Measurements from ENCODE around the gene SMG7.

The SMG7 gene

DNA sequence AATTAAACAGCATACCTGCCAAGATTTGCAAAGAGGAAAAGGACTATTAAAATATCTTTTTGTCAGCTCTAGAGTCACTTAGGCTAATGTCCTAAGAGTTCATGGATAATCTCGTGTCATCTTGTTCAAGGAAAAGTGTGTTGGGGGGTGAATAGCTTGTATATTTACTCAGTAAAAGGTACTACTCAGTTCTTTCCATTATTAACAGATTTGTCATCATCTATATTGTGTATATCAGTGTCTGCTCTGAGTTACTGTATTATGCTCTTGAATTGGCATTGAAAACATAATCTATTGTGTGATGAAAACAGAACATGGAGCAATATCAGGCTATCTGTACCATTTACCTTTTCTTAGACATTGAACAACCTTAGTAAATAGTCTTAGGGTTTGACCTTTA is 41.9 kb downstream of the SMG7 start:
- no peak for DNase-seq

DNA sequence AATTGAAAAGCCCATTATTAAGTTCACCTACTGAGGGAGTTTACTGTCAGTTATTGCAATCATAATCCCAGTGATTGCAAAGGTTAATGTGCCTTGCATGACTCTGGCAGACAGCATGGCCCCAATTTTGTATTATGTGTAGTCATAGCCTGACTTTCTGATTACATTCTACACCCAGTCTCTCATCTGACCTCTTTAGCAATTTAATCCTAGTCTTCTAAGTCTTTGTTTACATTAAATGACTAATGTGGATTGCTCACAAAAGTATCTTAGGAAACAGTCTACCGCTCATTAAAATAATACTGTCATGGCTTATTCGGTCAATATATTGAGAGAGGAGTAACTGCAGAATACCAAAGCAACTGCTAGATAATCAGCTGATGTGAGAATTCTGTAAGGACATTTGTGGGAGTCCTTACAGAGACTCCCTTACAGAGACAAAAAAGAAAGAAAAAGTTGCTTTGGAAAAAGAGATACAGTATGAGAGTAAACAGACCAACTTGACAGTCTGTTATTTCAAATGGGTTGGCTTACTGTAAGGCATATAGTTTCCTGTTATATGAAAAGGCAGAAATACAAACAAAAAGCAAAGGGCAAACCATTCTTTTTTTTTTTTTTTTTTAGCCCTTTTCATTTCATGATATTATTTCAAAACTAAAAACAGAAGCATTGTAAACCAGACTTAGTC is 42.8 kb downstream of the SMG7 start:
- DNase-seq, result no peak

DNA sequence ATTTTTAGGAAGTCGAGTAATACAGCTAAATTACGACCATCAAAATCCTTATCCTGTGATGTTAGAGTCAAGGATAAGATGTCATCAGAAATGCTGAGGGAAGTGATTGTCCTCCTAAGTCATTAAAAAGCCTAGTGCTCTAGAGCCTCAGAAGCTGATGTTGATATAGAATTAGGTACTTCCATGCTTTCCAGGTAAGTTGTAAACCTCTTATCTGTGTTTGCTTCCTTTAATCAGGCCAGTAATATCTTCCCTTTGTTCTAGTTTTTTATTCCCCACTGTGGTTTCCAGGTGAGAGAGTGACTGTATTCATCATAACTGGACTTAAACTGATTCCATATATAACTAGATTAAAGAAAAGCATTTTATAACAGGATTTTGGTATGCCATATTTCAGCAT is 44.4 kb downstream of the SMG7 start:
- no peak for DNase-seq

DNA sequence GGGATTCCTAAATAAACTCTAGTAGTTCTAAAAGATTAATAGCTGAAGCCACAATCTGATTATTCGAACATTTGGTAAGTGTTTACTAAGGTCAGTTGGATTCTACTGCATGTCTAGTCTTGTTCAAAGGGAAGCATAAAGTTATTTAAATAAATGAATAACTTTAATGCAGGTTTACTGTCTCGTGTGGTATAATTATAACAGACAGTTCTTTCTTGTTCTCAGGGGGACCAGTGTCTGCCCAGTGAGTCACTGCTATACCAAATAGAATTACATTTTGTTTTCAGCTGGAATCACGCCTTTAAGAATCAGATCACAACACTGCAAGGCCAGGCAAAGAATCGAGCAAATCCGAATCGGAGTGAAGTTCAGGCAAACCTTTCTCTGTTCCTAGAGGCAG is 45.1 kb downstream of the SMG7 start:
- DNase-seq, result peak in 1 of 14 donors; percentile 2

DNA sequence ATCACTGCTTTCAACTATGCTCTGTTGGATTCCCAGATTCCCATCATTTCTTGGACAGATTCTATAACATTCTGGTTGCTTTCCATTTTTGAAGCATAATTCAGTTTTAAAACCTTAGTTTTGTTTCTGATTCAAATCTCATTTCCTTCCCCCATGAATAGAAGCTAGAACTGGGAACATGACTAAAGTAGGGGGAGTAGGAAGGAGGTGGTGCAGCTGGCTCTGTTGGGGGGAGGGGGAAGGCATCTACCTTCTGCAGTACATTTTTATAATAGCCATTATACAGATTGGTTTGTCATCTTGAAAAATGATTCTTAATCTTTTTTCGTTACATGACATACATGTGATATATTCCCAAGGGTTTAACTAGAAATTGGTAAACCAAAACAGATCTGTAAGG is 48.1 kb downstream of the SMG7 start:
- no peak for DNase-seq

DNA sequence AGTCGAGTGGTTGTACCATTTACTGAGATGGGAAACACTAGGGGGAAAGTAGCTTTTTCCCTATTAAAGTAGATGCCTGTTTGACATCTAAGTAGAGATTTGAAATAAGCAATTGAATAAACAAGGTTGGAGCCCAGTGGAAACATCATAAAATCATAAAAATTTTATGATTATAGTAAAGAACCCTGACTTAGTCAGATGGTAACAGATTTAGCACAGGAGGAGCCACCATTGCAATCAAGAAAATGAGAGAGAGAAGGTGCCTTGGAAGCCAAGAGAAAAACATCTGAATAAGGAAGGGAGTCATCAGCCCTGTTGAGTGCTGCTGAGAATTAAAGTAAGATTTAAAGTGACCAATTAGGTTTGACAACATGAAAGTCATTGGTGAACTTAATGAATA is 49.8 kb downstream of the SMG7 start:
- no peak for DNase-seq

DNA sequence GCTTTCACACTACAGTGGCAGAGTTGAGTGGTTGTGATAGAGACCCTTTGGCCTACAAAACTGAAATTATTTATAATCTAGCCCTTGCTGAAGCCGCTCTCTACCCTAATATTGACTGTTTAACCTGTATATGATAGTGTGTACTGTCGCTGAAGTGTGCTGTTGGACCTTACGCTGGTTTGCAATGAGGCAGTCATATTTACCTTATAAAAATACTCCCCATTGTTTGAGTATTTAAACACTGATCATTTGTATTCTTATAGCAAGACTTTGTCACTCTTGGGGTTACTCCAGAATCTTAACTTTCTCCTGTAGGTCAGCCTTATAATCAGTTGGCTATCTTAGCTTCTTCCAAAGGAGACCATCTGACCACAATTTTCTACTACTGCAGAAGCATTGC is 56.3 kb downstream of the SMG7 start:
- no peak for DNase-seq

DNA sequence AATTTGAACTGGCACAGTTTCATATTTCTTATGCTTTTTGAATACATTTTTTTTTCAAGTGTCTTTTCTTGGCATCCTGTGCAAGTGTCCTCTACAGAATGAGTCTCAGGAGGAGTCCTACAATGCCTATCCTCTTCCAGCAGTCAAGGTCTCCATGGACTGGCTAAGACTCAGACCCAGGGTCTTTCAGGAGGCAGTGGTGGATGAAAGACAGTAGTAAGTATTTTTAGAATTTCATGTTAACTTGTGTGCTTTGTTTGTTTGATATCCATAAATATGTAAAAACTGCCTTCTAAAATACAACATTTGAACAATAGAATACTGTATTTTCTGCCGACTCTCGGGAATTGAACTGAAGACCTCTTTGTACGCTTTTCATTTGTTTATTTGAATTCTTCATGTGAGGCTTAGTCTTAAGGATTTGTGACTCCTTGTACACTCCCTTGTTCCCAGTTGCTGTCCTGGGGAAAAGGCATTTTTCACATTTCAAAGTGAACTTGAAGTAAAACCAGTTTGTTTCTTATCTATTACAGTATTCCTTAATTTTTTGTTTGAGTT is 61.4 kb downstream of the SMG7 start:
- DNase-seq, result no peak

DNA sequence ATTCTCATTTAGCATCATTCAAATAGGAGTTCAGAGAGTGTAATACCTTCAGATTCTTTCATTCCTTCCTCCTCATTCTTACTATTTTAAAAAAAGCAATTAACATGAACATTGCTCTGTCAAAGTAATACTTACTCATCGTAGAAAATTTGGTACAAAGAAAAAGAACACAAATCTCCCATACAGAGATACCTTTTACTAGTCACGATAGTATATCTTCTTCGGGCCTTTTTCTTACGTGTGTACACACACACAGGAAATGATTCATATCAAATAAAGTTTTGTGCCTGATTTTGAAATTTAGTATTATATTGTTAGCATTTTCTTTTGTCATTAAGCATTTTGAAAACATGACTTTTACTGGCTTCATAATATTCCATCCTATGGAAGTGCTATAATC is 65.1 kb downstream of the SMG7 start:
- DNase-seq, result no peak

DNA sequence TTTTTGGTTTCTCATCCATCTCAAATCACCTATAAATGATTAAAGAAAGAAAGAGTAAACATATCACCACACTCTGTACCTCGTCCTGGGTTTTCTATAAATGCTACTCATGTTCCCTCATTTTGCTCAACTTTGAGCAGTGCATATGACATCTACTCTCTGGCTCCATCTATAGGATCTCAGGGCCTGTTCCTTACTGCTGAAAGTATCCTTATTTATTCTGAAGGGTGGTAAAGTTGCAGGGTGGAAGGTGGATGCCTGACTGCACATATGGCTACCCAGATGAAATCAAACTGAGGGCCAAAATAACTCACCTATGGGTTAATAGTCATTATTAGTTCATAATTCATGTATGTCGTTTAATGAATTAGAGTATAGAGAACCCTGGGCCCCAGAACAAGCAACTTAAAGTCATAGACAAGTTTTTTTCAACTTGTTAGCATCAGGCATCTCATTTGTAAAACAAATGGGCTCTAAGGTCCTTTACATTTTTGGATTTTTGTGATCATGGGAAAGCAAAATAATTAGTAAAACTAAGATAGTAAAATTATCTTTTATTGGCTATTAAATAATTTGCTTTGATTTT is 71.4 kb downstream of the SMG7 start:
- DNase-seq, result peak in 1 of 14 donors; percentile 35

DNA sequence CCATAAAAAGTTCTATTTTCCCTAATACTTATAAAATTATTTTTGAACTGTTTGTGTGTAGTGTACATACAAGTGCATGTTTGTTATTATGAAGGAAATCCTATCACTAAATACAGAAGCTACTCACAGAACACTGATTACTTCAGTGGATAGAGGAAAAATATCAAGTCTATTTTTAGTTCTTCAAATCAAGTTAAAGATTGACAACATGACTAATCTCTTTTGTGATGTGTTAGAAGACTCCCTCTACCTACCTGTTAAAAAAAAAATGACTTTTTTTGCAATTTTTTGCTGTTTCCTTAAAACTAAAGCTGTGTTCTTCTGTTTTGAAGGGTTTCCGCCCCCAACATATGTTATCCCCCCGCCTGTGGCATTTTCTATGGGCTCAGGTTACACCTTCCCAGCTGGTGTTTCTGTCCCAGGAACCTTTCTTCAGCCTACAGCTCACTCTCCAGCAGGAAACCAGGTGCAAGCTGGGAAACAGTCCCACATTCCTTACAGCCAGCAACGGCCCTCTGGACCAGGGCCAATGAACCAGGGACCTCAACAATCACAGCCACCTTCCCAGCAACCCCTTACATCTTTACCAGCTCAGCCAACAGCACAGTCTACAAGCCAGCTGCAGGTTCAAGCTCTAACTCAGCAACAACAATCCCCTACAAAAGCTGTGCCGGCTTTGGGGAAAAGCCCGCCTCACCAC is 72.4 kb downstream of the SMG7 start:
- no peak for DNase-seq

DNA sequence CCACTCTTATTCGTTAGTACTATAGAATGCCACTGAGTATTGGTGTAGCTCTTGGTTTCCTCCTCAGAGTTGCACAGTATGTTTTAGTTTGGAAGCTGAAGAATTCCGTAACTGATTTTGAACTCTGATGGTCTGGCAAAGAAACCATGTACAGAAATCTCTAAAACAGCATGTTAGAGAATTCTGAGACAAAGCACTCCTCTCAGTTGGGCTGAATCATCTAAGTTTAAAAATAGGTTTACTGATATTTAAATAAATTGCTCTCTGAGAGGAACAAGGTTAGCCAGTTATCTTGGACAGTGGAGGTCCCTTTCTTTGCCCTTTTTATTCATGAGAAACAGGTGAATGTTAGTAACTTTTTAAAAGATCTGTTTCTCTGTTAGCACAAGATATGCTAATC is 74.1 kb downstream of the SMG7 start:
- DNase-seq, result no peak

DNA sequence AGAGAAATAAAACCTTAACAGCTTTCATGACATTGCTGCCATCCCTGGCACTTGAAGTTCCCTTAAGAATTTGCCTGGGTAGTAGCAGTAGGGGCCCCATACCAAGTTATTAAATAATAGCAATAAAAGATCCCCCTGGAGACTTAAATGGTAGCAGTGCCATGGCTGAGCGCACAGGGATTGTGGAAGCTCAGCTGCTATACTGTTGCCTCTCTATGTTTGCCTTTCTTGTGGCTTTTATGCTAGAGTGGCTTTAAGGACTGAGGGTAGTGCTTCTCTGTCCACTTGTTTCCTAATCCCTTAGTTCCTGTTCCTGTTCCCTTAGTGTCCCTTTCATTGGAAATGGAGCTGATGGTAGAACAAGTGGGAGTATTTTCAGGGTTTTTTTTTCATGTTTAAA is 75.8 kb downstream of the SMG7 start:
- no peak for DNase-seq

DNA sequence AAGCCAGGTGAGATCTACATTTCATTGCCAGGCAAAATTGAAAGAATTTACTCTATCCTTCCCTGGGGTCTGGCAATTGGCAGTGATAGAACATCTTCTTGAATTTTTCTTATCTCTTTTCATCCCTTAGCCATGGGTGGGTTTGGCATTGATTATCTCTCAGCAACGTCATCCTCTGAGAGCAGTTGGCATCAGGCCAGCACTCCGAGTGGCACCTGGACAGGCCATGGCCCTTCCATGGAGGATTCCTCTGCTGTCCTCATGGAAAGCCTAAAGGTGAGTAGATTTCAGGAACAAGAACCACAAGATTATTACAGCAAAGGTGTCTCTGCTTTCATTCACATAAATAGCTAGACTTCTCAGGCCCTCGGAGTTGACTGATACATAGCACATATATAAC is 78.6 kb downstream of the SMG7 start:
- DNase-seq, result no peak

DNA sequence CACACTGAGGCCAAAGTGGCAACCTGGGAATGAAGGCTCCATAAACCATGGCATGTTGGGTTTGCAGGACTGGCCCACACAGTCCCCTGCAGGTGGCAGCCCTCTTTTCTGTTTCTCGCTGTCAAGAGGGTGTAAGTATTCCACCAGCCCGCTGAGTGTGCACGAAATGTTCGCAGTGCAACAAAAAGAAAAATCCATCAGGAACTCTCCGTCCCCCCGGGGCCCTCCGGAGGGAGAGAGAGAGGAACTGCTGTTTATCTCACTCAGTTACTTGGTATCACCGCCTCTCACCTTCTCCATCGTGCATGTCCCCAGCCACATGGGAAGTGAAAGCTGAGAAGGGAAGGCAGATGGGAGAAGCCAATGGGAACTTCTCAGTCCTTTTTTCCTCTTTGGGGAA is 79.6 kb downstream of the SMG7 start:
- DNase-seq, result no peak

DNA sequence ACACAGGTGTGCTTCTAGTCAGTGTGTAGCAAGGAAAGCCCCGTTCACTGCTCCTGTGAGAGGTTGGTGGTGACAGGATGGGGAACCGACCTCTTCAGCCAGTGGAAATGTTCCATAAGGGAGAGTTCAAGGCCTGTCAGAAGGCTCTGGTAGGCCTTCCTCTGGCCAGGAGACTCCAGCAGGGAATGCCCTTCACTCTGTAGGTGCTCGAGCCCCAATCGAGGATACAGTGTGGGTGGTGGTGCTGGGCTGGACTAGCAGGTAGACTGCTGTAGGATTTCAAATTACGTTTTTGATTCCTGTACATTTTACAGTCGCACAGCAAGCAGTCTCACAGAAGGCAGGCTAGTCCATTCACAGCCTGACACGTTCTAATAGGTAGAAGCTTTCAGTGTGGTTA is 80.1 kb downstream of the SMG7 start:
- DNase-seq, result no peak

DNA sequence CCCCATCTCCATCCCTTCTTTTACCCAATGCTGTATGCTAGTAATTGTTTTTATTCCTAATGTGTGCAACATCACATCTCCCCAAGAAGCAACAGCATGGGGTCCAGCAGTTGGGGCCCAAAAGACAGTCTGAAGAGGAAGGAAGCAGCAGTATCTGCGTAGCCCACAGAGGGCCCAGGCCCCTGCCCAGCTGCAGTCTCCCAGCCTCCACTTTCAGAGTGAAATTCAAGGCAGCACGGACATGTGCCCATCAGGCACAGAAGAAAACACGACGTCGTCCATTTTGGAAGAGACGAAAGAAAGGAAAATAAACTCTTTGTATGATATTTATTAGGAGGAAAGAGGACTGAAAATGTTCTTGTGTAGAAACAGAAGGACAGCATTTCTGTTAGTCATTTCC is 80.6 kb downstream of the SMG7 start:
- DNase-seq, result no peak

DNA sequence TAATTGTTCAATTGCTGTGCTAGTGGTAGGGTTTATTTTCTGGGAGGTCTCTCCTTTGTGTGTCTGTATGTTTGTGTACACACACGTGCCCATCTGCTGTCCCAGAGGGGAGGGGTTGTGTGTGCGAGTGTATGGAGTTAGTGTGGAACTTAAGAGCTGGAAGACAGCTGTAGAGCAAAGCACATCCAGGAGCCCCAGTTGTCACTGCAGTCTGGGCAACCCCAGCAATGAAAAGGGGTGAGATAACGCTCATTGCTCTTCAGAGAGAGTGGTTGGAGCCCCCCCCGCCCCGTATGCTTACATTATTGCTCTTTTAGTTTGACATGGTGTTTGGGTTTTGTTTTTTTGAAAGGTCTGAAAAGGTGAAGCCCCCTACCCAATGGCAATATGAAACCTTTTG is 81.0 kb downstream of the SMG7 start:
- DNase-seq, result no peak

DNA sequence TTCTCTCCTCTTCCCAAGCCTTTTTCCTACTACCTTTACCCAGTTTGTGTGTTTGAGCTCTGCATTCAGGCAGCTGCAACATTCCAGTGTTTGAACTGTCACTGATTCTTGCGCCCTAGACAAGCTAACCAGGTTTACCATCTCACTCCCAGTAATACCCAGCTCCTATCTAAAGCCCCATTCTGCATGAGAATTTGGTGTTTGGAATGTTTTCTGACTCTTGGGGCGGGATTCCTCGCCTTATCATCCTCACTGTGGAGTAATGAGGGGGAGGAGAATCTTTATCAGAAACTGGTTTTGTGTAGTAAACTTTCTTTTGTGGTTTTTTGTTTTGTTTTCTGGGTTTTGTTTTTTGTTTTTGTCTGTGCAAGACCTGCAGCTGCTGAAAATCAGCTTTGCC is 81.5 kb downstream of the SMG7 start:
- DNase-seq, result no peak

DNA sequence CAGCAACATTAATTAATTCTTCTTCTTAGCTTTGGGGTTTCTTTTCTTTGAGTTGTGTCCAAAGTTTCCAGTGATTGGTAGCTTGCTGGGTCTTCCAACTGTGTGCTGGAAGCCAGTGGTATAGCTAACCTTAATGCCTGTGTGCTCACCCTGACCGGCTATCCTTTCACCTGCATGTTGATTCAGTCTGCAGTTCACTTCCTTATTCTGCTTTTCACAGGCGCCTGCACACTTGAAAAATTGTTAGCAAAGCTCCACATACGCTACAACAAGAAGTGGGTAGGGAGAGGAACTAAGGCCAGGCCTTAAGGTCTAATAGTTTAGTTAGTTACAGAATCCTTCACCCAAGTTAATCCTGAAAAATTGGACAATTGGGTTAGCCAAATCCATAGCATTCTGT is 82.3 kb downstream of the SMG7 start:
- DNase-seq, result no peak

DNA sequence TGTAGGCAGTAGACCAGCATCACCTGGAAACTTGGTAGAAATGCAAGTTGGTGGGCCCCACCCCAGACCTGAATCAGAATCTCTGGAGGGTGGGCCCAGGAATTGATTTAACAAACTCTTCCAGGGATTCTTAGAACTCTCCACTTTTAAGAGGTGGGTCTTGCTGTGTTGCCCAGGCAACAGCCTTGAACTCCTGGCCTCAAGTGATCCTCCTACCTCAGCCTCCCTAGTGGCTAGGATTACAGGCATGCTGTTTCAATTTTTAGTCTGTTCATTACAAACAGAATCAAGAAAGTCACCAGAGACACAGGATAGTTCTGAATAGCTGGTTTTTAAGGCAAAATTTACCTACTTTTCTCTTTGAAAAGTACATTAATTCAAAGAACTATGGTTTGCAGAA is 86.8 kb downstream of the SMG7 start:
- DNase-seq, result no peak

DNA sequence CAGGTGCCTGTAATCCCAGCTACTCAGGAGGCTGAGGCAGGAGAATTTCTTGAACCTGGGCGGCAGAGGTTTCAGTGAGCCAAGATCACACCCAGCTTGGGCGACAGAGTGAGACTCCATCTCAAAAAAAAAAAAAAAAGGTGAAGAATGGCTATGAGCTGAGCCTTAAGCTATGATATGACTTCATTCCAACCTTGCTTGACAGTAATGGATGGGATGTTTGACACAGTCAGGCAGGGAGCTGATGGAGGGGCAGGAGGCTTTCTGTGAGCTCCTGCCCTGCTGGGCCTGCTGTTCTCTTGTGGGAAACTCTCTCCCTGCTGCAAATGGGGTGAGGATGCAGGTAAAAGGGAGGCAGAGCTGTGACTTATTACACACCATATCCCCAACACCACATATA is 90.4 kb downstream of the SMG7 start:
- no peak for DNase-seq

DNA sequence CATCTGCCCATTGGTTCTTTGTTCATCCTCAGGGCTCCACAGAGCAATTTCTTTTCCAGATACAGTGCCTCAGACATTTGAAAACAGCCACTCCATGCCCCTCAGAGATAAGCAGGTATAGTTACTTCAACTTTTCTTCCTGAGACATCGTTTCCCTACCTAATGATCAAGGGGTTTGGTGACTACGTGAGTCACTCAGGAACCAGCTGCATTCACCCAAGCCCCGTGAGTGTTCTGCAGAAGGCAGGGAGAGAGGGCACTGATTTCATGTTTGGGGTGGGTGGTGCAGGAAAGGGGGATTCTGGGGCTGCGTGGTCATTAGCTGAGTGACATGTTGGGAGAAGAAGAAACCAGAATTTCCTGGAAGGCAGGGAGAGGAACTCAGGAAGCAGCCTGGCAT is 93.0 kb downstream of the SMG7 start:
- DNase-seq, result no peak

DNA sequence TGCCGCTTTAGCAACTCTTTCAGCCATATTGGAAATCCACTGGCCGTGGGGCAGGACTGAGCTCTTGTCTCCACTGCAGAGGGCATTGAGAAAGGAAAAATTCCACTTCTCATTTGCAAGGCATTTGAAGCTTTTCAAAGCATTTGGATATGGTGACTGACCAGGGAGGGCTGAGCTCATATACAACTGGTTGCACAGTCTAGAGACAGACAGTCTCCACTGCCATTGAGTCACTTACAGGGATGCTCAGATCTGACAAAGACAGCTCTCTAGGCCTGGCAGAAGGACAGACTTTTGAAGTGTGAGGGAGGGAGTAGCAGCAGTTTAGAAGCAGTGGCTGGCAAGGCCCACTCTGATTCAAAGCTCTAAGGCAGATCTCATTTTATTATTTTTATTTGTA is 93.7 kb downstream of the SMG7 start:
- DNase-seq, result no peak
